Large intestine (tissue), 12 donors: ENCODE results near the gene SLC22A15. TPM values are rescaled to one million over a fixed set of nuclear protein-coding genes. Genes with fewer than 3 reads are reported as not detected.

ENCODE experiments used
- DNase-seq, 2 donors: peaks; one replicate each; pipeline versions ENCODE4 v3.0.0 to v3.0.0-alpha.2; 2013
- H3K27ac ChIP-seq: one replicate; pipeline ENCODE4 v1.5.1; 2013; ENCODE audit warnings: low read length
- H3K27me3 ChIP-seq: 2 replicates; pipeline ENCODE4 v1.6.1; 2013; ENCODE audit warnings: low read length; ENCODE audit not compliant: control insufficient read depth, insufficient read depth
- H3K36me3 ChIP-seq: 2 replicates; pipeline ENCODE4 v1.6.1; 2013; ENCODE audit warnings: low read length; ENCODE audit not compliant: control insufficient read depth, insufficient read depth
- H3K4me1 ChIP-seq: one replicate; pipeline ENCODE4 v1.6.1; 2013; ENCODE audit warnings: low read length; ENCODE audit not compliant: control insufficient read depth, insufficient read depth
- H3K4me3 ChIP-seq: one replicate; pipeline ENCODE4 v1.5.1; 2013; ENCODE audit warnings: low read length
- H3K9me3 ChIP-seq: one replicate; pipeline ENCODE4 v1.6.1; 2013; ENCODE audit warnings: mild to moderate bottlenecking, low read depth, low read length, moderate library complexity; ENCODE audit not compliant: control insufficient read depth
- WGBS: methylation state at CpG from one replicate; pipeline ENCODE4 v1.1.5; 2013; ENCODE audit warnings: low lambda C conversion rate; ENCODE audit not compliant: insufficient coverage; 5-methylcytosine and 5-hydroxymethylcytosine counted together
- long read RNA-seq, 11 donors: transcript quantifications; one replicate each; lab custom pipeline, GENCODE V29; 2026
- polyA plus RNA-seq: library from polyadenylated mRNA; unstranded; fragments of 120-200 nt; gene quantifications from one replicate; pipeline ENCODE4 v1.2.1, GENCODE V29; 2013

Gene SLC22A15
- polyA plus RNA-seq: 2.8 TPM
- long read RNA-seq, donor 1, partial matches to known transcripts: 0 of 1 reads
- long read RNA-seq, donor 1, other reads (novel, unspliced or antisense): 0 of 1 reads
- long read RNA-seq, donor 2, partial matches to known transcripts: 0 of 1 reads
- long read RNA-seq, donor 2, other reads (novel, unspliced or antisense): 0 of 1 reads
- long read RNA-seq, donor 3: 0 reads
- long read RNA-seq, donor 4: 0 reads
- long read RNA-seq, donor 5: 0 reads
- long read RNA-seq, donor 6: 0 reads
- long read RNA-seq, donor 7: 0 reads
- long read RNA-seq, donor 8: 0 reads
- long read RNA-seq, donor 9: 0 reads
- long read RNA-seq, donor 10: 0 reads
- long read RNA-seq, donor 11: 0 reads

- peak in 1 of 2 donors; percentile 68 for DNase-seq
- Histone ChIP-seq H3K4me1 (no peaks in the 10 kb centered on the region), H3K27ac (peak within 1 kb of the TSS; percentile 38), H3K9me3 (no peaks in the 10 kb centered on the region), H3K27me3 (no peaks in the 10 kb centered on the region), H3K4me3 (peak within 1 kb of the TSS; percentile 55), H3K36me3 (no peaks in the 10 kb centered on the region)
- WGBS: no CpG with 5 or more reads among the region's 91 CpGs
Measured at GRCh38 chr1:115976062-115976920, at the start of gene SLC22A15. TSS of gene SLC22A15 (plus strand) at chr1:115976513. CDS start at chr1:115976628, 115 bp downstream.

- no peak overlapping the region for H3K4me3 ChIP-seq
- peaks cover 12% of the 10 kb centered on the region for H3K27me3 ChIP-seq
- no peaks in the 10 kb centered on the region for H3K4me1 ChIP-seq
- no peak for DNase-seq
- no peaks in the 10 kb centered on the region for H3K36me3 ChIP-seq
- no peaks in the 10 kb centered on the region for H3K9me3 ChIP-seq
- H3K27ac ChIP-seq: no peak overlapping the region
- WGBS: no CpG with 5 or more reads among the region's 4 CpGs
Measured at GRCh38 chr1:115927971-115928370, 48.3 kb upstream of the SLC22A15 start.

- 91% methylated on average over 4 of the region's 5 CpGs for WGBS
- no peak for DNase-seq
Measured at GRCh38 chr1:115929881-115930280, 46.4 kb upstream of the SLC22A15 start.

GRCh38 chr1:115933625-115934024 is 42.7 kb upstream of the SLC22A15 start:
- Histone ChIP-seq H3K9me3 (no peaks in the 10 kb centered on the region), H3K4me1 (no peaks in the 10 kb centered on the region), H3K4me3 (no peak overlapping the region), H3K27ac (no peak overlapping the region), H3K36me3 (no peaks in the 10 kb centered on the region), H3K27me3 (no peaks in the 10 kb centered on the region)
- WGBS: no CpG with 5 or more reads among the region's 3 CpGs
- DNase-seq: no peak

More at GRCh38 chr1:115929881-115930280, 46.4 kb upstream of the SLC22A15 start:
- no peaks in the 10 kb centered on the region for H3K4me1 ChIP-seq
- no peak overlapping the region for H3K4me3 ChIP-seq
- H3K27ac ChIP-seq: no peak overlapping the region
- peaks cover 5% of the 10 kb centered on the region for H3K27me3 ChIP-seq
- no peaks in the 10 kb centered on the region for H3K9me3 ChIP-seq
- H3K36me3 ChIP-seq: no peaks in the 10 kb centered on the region

GRCh38 chr1:115939455-115939854 is 36.9 kb upstream of the SLC22A15 start:
- Histone ChIP-seq H3K4me3 (no peak overlapping the region), H3K27me3 (no peaks in the 10 kb centered on the region), H3K4me1 (no peaks in the 10 kb centered on the region), H3K36me3 (no peaks in the 10 kb centered on the region), H3K27ac (no peak overlapping the region), H3K9me3 (no peaks in the 10 kb centered on the region)
- no peak for DNase-seq
- no CpG with 5 or more reads among the region's 6 CpGs for WGBS

- Histone ChIP-seq H3K36me3 (no peaks in the 10 kb centered on the region), H3K27me3 (peaks cover 7% of the 10 kb centered on the region), H3K27ac (no peak overlapping the region), H3K4me3 (no peak overlapping the region), H3K9me3 (no peaks in the 10 kb centered on the region), H3K4me1 (no peaks in the 10 kb centered on the region)
- no peak for DNase-seq
- no CpG with 5 or more reads among the region's 3 CpGs for WGBS
Measured at GRCh38 chr1:115946116-115946515, 30.2 kb upstream of the SLC22A15 start.

GRCh38 chr1:115949156-115949555 is 27.2 kb upstream of the SLC22A15 start:
- no peaks in the 10 kb centered on the region for H3K9me3 ChIP-seq
- H3K4me3 ChIP-seq: no peak overlapping the region
- H3K4me1 ChIP-seq: no peaks in the 10 kb centered on the region
- no peak overlapping the region for H3K27ac ChIP-seq
- no CpG with 5 or more reads among the region's 2 CpGs for WGBS
- H3K36me3 ChIP-seq: no peaks in the 10 kb centered on the region
- peaks cover 7% of the 10 kb centered on the region for H3K27me3 ChIP-seq
- no peak for DNase-seq

- peaks cover 7% of the 10 kb centered on the region for H3K27me3 ChIP-seq
- no peak overlapping the region for H3K4me3 ChIP-seq
- no peaks in the 10 kb centered on the region for H3K9me3 ChIP-seq
- H3K36me3 ChIP-seq: no peaks in the 10 kb centered on the region
- no peak for DNase-seq
- H3K4me1 ChIP-seq: no peaks in the 10 kb centered on the region
- no peak overlapping the region for H3K27ac ChIP-seq
Measured at GRCh38 chr1:115951560-115951959, 24.8 kb upstream of the SLC22A15 start.

GRCh38 chr1:115952547-115952946 is 23.8 kb upstream of the SLC22A15 start:
- no peaks in the 10 kb centered on the region for H3K4me1 ChIP-seq
- peaks cover 7% of the 10 kb centered on the region for H3K27me3 ChIP-seq
- H3K4me3 ChIP-seq: no peak overlapping the region
- H3K27ac ChIP-seq: no peak overlapping the region
- no peaks in the 10 kb centered on the region for H3K36me3 ChIP-seq
- no CpG with 5 or more reads among the region's 1 CpG for WGBS
- no peaks in the 10 kb centered on the region for H3K9me3 ChIP-seq
- DNase-seq: peak in 1 of 2 donors; percentile 27

GRCh38 chr1:115953180-115953579 is 23.1 kb upstream of the SLC22A15 start:
- 100% methylated on average over 1 of the region's 1 CpG for WGBS
- Histone ChIP-seq H3K9me3 (no peaks in the 10 kb centered on the region), H3K36me3 (no peaks in the 10 kb centered on the region), H3K4me1 (no peaks in the 10 kb centered on the region), H3K4me3 (no peak overlapping the region), H3K27ac (no peak overlapping the region), H3K27me3 (peaks cover 5% of the 10 kb centered on the region)
- no peak for DNase-seq
